A549 treated with Mapracorat at 1 μM for 4 hours (cell line): ENCODE measurements around the gene PFKFB2. TPM values are rescaled to one million over a fixed set of nuclear protein-coding genes. Genes with fewer than 3 reads are reported as not detected.

Experiments
- total RNA-seq: library from RNA; stranded (reverse); fragments of 200-300 nt; extraction: Qiagen RNA extraction; gene quantifications from 5 replicates; pipeline ENCODE4 v1.2.3, GENCODE V29; 2022

The PFKFB2 gene
- 5.1 to 6.5 TPM (median 5.7 TPM) in 5 replicates for total RNA-seq

DNA sequence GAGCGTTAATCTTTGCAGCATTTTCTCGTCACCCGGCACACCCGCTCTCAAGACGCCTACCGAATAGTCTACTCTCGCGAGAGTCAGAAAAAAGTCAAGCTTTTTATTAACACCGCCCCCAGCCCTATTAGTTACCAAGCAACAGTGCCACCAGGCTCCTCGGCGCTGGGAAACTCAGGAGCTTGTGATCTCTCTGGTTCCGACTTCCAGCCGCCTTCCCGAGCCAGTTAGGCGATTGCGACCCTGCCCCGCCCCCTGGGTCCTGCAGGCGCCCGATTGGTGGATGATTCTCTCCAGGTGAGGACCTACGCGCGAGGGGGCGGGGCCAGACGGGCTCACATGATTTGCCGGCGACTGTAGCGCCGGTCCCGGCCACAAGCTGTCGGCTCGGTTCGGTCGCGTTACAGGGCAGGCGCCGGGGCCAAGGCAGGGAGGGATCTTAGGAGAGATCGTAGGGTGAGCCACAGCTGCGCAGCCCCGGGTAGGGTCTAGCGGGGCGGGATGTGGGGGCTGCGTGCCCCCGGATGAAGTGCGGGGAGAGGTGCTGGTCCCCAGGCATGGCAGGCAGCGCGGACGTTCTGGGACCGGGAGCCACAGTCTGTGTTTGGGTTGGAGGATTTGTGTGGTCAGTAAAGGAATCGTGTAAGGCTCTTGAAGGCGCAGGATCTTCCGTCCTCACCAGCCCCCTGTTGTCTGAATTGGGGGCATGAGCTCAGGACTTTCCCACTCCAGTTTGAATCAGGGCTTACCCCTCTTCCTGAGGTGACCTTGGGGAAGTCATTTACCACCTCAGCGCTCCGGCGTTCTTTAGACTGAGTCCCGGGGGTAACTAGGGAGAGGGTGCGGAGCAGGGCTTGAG lies at the start of gene PFKFB2:
PFKFB2 (plus strand) TSS at position 365 of the 859 bp plus-strand sequence. CDS start 1,443 bp downstream, outside the sequence.

DNA sequence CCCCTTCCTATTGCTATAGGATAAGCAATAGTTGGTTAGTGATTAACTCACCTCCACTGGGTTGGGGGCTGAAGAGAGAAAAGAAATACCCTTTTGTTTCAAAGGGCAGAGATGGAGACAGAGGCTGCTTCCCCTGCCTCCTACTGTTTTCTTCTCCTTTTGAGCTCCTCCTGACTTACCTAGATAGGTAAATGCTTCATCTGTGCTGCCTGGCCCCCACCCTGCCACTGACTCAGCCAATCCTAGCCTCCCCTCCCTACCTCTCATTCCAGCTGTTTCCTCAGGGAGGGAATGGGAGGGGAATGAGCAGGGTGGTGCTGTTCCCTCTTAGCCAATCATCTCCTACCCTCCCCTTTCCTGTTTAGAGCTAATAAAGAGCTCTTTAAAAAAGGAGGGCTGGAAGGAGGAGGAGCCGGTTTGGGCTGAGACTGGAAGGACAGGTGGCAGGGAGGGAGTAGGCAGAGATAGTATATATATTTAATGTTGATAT lies 20.5 kb upstream of the PFKFB2 start, which contains the start of gene C1orf116:
C1orf116 (minus strand) TSS at position 229 of the 490 bp plus-strand sequence. CDS start 5,158 bp downstream, outside the sequence.

DNA sequence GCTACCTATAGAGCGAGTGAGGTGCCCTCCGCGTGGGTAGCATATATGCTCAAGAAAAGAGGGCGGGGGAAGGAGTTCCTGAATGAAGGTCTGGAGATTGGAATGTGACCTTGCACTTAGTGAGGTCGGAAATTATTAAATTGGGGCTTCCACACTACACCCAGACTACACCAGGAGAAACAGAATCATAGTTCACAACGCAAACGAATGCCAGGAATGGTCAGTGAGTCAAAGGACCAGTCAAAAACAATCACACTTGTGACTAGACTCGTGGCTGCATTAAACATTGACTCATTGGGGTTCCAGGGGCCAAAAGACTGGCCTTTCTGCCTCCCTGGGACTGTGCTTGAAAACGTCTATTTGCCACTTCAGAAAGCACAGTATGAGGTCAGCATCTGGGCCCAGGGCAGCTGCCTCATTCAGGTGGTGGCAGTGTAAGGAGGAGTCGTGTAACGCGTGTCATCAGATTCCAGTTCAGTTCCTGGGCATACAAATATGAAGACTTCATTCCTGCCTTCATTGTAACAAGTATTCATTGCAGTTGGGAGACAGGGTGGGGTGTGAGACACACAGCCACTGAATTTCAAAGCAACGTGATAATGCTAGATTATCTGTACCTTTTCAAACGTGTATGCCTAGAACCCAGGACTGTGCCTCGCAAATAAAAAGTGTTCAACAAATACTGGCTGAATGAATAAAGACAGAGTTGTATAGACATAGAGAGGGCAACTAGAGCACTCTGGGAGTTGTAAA lies 1.7 kb upstream of the PFKFB2 start, which contains the start of gene YOD1:
YOD1 (minus strand) TSS at position 18 of the 753 bp plus-strand sequence. CDS start 178 bp downstream, outside the sequence.

DNA sequence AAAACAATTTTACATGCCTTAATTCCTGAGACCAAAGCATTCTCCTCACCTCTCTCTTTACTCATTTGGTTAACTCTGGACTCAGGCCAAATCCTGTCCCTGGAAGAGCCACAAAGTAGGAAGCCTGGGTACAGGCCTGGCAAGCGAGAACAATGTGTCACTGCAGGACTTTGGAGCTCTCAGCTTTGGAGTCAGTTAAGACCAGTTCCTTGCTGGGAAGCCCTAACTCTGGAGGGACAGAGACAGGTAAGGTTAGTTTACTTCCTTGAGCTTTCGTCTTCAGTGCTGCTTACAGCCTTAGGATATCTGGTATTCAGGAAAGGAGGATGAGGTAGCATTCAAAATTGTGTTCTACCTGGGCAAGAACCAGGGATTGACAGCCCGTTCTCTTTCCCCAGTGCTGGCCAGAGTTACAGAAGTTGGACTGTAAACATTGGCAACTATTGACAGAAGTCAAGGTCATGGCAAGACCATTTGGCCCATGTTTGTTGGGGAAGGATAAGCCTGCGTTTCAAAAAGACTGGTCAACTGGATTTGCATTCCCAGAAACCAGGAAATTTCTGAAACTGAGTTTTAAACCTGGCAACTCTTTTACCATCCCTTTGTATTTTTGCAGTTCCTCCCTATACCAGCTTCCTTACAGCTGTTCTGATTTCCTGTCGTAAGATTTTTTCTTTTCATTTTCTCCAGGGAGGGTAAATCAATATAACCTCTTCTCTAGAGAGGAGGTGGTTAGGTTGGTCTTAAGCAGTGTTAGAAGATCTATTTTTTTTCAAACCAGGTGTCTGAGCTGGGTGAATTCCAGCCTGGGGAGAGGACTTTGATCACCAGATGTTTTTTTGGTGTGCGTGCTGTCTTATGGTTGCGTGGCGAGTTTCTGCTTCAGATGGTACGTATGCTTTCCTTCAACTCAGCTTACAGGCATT lies 35.9 kb downstream of the PFKFB2 start, which contains the start of gene C4BPB:
C4BPB (plus strand) TSS at position 160 of the 926 bp plus-strand sequence; CDS start at position 832, 672 bp downstream.

DNA sequence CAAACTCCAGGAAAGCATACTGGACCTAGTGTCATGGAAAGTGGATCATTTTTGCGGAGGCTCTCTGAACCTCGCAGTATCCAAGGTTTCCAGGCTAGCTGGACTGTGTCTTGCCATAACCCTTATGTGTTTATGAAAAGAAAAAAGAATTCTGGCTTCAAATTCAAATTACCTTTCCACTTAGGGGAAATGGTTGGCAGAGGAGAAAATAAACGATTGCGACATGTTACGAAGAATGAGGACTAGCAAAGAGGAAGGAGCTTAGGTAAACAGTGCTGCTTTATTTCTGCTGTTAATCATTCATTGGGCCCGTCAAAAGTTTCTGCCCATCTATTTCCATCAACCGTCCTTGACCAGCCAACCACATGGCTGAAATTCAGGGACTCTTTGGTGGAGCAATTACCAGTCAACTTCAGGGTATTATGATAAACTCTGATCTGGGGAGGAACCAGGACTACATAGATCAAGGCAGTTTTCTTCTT lies 50.9 kb downstream of the PFKFB2 start, which contains the start of gene C4BPA:
C4BPA (plus strand) TSS at position 342 of the 482 bp plus-strand sequence. CDS start 8,793 bp downstream, outside the sequence.

Other genes starting within 250 kb of the PFKFB2 start
- not detected in 5 replicates for gene IL20, start 187.7 kb upstream of the PFKFB2 start, total RNA-seq
- 0.24 to 0.91 TPM (median 0.48 TPM) in 5 replicates for gene IL24, start 155.8 kb upstream of the PFKFB2 start, total RNA-seq
- 4.7 to 6.4 TPM (median 4.9 TPM) in 5 replicates for gene FCMR, start 131.3 kb upstream of the PFKFB2 start, total RNA-seq
- not detected in 5 replicates for gene PIGR, start 106.8 kb upstream of the PFKFB2 start, total RNA-seq
- not detected in 5 replicates for gene FCAMR, start 82.8 kb upstream of the PFKFB2 start, total RNA-seq
- gene C1orf116, start 20.5 kb upstream of the PFKFB2 start, total RNA-seq = 4.3 to 6.5 TPM (median 5.5 TPM) in 5 replicates
- 6.6 to 8.2 TPM (median 7.1 TPM) in 5 replicates for gene YOD1, start 2.1 kb upstream of the PFKFB2 start, total RNA-seq
- gene C4BPB, start 35.6 kb downstream of the PFKFB2 start, total RNA-seq = 1.4 to 1.9 TPM (median 1.8 TPM) in 5 replicates
- 0.45 to 0.89 TPM (median 0.66 TPM) in 5 replicates for gene C4BPA, start 51.0 kb downstream of the PFKFB2 start, total RNA-seq